ENCODE data around the gene GCGR. TPM values are rescaled to one million over a fixed set of nuclear protein-coding genes. Genes with fewer than 3 reads are reported as not detected.

Gene GCGR
- total and polyA plus RNA-seq, 7 experiments from 2014 or later = not detected

DNA sequence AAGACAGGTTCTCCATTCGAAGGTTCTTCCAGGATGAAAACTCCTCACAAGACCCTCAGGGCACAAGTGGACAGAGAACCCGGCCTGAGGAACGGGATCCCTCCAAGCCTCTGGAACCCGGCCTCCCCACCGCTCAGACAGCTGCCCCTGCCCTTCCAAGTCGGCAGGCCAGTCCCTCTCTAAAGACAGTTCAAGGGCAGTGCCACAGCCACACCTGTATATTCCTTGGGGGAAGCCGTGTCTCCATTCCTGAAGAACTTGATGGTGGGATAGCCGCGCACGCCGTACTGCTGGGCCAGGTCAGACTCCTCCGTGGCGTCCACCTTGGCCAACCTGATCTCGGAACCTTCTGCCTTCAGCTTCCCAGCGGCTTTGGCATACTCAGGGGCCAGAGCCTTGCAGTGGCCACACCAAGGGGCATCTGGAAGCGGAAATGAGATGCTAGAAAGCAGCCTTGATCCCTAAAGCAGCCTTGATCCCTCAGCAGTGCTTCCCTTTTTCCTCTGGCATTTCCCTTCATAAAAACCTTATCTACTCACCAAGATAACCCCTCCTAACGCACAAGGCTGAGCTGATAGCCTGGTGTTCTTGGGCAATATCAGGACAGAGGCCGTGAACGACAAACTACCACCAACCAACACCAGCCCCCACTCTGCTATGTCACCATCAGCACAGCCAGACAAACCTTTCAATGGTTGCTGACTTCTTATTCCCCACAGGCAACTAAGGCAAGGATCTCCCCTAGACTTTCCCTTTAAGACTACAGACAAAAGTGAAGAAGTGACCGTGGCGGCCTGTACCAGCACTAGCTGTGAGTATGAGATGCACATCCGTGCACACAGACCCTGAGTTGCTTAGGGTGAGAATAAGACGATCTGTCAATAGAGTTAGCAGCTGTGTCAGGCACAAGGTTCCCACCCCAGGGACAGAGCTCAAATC lies 55.3 kb downstream of the GCGR start:
- no peak for ATAC-seq
- ChIA-PET CTCF (interaction anchor here (0.5 kb wide), 1 partner anchor 282 kb away, joined by 3 read pairs; no protein-coding TSS in a partner anchor), POLR2A (interaction anchor here (0.6 to 1.9 kb wide), 6 partner anchors 11 to 202 kb away, joined by 3 to 18 read pairs (median 4); partner anchors contain the start of genes ARHGDIA and MAFG)
- Histone ChIP-seq H3K27me3 (ENCODE audit: control insufficient read depth in 2 of 2, insufficient read depth in 2 of 2, low read length in 2 of 2) (no peaks in the 10 kb centered on the region), H3K9me3 (ENCODE audit: control insufficient read depth in 2 of 3, low read length in 3 of 3) (no peaks in the 10 kb centered on the region), H3K4me3 (ENCODE audit: low read length) (peak overlapping the region; percentile 65), H3K4me1 (ENCODE audit: control insufficient read depth in 2 of 2, insufficient read depth in 2 of 2, low read length in 2 of 2) (peaks cover 20 to 27% of the 10 kb centered on the region in 2 donors), H3K36me3 (ENCODE audit: control insufficient read depth in 2 of 3, insufficient read depth in 3 of 3, low read length in 3 of 3) (peaks cover 6 to 41% (median 9%) of the 10 kb centered on the region in 3 experiments), H3K27ac (ENCODE audit: low read depth, low read length) (peak overlapping the region; percentile 86)
- peaks cover 19 to 52% (median 43%) of the 10 kb centered on the region in 7 donors for H3K4me1 Mint-ChIP-seq
- peaks cover 0 to 5% (median 0%) of the 10 kb centered on the region in 5 donors for H3K27me3 Mint-ChIP-seq
- H3K9me3 Mint-ChIP-seq = peaks cover 0 to 10% (median 0%) of the 10 kb centered on the region in 11 donors
- H3K36me3 Mint-ChIP-seq = peaks cover 0 to 30% (median 4%) of the 10 kb centered on the region in 5 donors
- intact Hi-C loops (cut with micrococcal nuclease) = no loop called here
- peak in 1 of 9 donors; percentile 19 for DNase-seq
- peak overlapping the region; percentile 81 to 93 (median 90) for H3K4me3 Mint-ChIP-seq
- H3K27ac Mint-ChIP-seq = peak overlapping the region; percentile 42 to 98 (median 83)

DNA sequence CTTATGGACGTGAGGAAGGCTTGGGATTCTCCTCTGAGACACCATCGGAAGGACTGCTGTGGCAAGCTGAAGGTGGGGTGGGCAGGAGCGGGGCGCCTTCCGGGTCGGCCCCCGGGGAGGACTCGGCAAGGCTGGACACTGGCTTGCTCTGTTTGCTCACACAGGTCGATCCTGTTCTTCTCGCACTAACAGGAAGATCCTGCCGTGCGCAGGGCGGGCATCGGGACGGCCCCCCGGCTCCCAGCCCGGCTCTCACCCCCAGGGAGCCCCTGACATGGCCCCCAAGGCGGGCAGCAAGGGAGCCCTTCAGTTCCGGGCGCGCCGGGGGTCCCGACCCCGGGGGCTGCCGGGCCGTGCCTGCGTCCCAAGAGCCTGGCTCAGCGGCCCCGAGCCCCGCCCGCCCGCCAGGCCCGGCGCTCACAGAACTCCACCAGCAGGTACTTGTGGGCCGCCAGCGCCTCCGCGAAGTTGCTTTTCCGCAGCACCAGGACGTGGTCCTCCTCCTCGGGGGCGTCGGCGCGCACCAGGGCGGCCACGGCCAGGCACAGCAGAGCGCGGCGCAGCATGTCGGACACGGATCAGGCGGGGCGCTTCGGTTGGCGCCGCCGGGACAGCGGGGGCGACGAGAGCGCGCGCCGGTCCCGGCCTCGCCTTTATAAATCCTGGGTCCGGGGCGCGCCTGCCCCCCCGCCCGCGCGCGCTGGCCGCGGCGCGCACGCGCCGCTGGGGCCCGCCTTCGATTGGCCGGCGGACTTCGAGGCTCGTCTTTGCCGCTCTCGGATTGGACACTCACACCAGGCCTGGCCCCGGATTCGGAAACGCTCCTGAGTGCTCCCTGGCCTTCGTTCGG lies 56.2 kb downstream of the GCGR start, which contains the start of gene P4HB:
Gene P4HB, minus strand, starts transcription at position 630 of the 850 bp plus-strand sequence. Its CDS starts 64 bp downstream, at position 566.
- DNase-seq = peak in 3 of 9 donors; percentile 85 to 95 (median 94)
- Mint-ChIP-seq H3K4me1 (peaks cover 19 to 52% (median 43%) of the 10 kb centered on the region in 7 donors), H3K27ac (peak within 1 kb of the TSS; percentile 89 to 100 (median 98)), H3K27me3 (peaks cover 0 to 5% (median 0%) of the 10 kb centered on the region in 5 donors), H3K4me3 (peak within 1 kb of the TSS; percentile 81 to 99 (median 91)), H3K9me3 (peaks cover 0 to 10% (median 0%) of the 10 kb centered on the region in 11 donors), H3K36me3 (peaks cover 0 to 28% (median 4%) of the 10 kb centered on the region in 5 donors)
- CTCF ChIA-PET = interaction anchor here (0.5 kb wide), 1 partner anchor 281 kb away, joined by 3 read pairs; no protein-coding TSS in a partner anchor
- Histone ChIP-seq H3K9me3 (ENCODE audit: control insufficient read depth in 2 of 3, low read length in 3 of 3) (no peaks in the 10 kb centered on the region), H3K36me3 (ENCODE audit: control insufficient read depth in 2 of 3, insufficient read depth in 3 of 3, low read length in 3 of 3) (peaks cover 2 to 32% (median 6%) of the 10 kb centered on the region in 3 experiments), H3K27ac (ENCODE audit: low read depth, low read length) (peak within 1 kb of the TSS; percentile 95), H3K4me3 (ENCODE audit: low read length) (peak within 1 kb of the TSS; percentile 83), H3K27me3 (ENCODE audit: control insufficient read depth in 2 of 2, insufficient read depth in 2 of 2, low read length in 2 of 2) (no peaks in the 10 kb centered on the region), H3K4me1 (ENCODE audit: control insufficient read depth in 2 of 2, insufficient read depth in 2 of 2, low read length in 2 of 2) (peaks cover 20 to 27% of the 10 kb centered on the region in 2 donors)
- POLR2A ChIA-PET = interaction anchor here (0.6 to 3.8 kb wide), 10 partner anchors 10 to 349 kb away, joined by 3 to 62 read pairs (median 3); partner anchors contain the start of genes ARHGDIA, ARL16, HGS and MAFG
- ATAC-seq = no peak
- intact Hi-C loops (cut with micrococcal nuclease) = loop anchor here (1.0 to 10.0 kb wide), 22 partner anchors 11 to 1405 kb away; partner anchors contain the start of genes ACTG1 (in 2 of the 2), ARL16 (in 2 of the 2), MCRIP1 (in 2 of the 2) and MRPL12 (in 2 of the 2)

DNA sequence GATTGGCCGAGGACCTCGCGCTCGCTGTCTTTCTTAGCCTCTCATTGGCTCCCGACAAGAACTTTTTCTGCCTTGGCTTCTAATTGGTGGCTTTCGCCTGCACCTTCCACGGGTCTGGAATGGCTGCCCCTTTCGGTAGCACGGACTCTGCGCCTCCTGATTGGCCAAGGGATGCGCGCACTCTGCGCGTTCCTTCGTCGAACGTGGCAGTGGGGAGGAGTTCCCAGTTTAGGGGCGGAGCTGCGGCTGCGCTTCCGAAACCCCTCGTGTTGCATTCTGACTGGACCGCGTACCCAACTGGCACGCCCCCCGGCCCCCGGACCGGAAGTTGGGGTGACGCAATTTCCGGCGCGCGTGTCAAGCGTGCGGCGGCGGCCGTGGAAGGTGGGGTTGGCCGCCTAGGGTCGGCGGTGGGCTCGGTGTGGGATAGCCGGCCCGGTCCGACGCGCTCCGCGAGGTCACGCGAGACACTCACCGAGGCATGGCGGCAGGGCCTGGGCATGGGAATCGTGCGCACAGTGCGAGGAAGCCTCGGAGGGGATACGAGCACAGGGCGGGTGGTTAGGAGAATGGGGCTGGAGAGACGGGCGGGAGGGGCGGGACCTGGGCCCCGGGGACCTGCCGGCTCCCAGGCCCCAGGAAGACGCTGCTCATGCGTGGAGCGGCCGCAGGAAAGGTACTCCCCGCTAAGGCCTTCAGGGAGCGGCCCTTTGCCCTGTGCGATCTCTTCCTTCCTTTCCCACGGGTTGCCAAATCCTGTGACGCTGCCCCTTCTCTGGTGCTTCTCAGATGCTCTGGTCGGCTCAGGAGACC lies 57.0 kb downstream of the GCGR start:
- Mint-ChIP-seq H3K9me3 (peaks cover 0 to 10% (median 0%) of the 10 kb centered on the region in 11 donors), H3K4me3 (peak overlapping the region; percentile 81 to 99 (median 90)), H3K27ac (peak overlapping the region; percentile 89 to 100 (median 98)), H3K27me3 (peaks cover 0 to 5% (median 0%) of the 10 kb centered on the region in 5 donors), H3K36me3 (peaks cover 0 to 23% (median 4%) of the 10 kb centered on the region in 5 donors), H3K4me1 (peaks cover 19 to 53% (median 43%) of the 10 kb centered on the region in 7 donors)
- DNase-seq (peak; percentile 98 to 100 (median 100)), ATAC-seq (peak; percentile 91)
- H3K27ac ChIP-seq (ENCODE audit: low read depth, low read length) = peak overlapping the region; percentile 95
- peaks cover 20 to 27% of the 10 kb centered on the region in 2 donors for H3K4me1 ChIP-seq (ENCODE audit: control insufficient read depth in 2 of 2, insufficient read depth in 2 of 2, low read length in 2 of 2)
- no peaks in the 10 kb centered on the region for H3K27me3 ChIP-seq (ENCODE audit: control insufficient read depth in 2 of 2, insufficient read depth in 2 of 2, low read length in 2 of 2)
- intact Hi-C loops (cut with micrococcal nuclease) = loop anchor here (1.0 to 10.0 kb wide), 24 partner anchors 9 to 1406 kb away; partner anchors contain the start of genes ACTG1 (in 2 of the 2), ALYREF (in 2 of the 2), ANAPC11 (in 2 of the 2) and ARL16 (in 2 of the 2)
- H3K36me3 ChIP-seq (ENCODE audit: control insufficient read depth in 2 of 3, insufficient read depth in 3 of 3, low read length in 3 of 3) = peaks cover 0 to 24% (median 6%) of the 10 kb centered on the region in 3 experiments
- ChIA-PET CTCF (no interaction called here), POLR2A (interaction anchor here (0.6 to 3.8 kb wide), 7 partner anchors 10 to 822 kb away, joined by 3 to 62 read pairs (median 3); partner anchors contain the start of genes ARHGDIA, ARL16, HGS and PPP1R27)
- H3K4me3 ChIP-seq (ENCODE audit: low read length) = peak overlapping the region; percentile 83
- no peaks in the 10 kb centered on the region for H3K9me3 ChIP-seq (ENCODE audit: control insufficient read depth in 2 of 3, low read length in 3 of 3)

DNA sequence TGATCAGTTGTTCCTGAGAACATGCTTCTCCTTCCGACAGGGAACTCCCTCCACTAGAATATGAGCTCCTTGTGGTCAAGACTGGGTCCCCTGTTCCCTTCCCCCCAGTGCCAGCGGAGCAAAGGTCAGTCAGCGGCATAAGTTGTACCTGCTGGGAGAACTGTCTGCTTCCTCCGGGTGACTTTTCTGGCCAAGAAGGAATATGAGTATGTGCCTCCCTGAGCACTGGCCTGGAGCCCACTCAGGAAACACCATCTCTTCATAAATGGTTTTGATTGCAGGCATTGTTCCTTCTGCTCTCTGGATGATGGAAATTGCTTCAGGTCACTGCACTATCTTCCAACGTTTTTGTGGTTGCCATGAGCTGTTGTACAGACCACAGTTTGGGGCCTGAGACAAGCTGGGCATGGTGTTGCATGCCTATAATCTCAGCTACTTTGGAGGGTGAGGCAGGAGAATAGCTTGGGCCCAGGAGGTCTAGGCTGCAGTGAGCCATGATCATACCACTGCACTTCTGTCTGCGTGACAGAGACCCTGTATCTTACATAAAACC lies 59.2 kb downstream of the GCGR start:
- ATAC-seq (no peak), DNase-seq (no peak)
- Mint-ChIP-seq H3K4me3 (peak overlapping the region; percentile 15 to 78 (median 66)), H3K4me1 (peaks cover 24 to 53% (median 45%) of the 10 kb centered on the region in 7 donors), H3K27me3 (peaks cover 0 to 5% (median 0%) of the 10 kb centered on the region in 5 donors), H3K9me3 (peaks cover 0 to 12% (median 0%) of the 10 kb centered on the region in 11 donors), H3K36me3 (peaks cover 0 to 21% (median 4%) of the 10 kb centered on the region in 5 donors), H3K27ac (peak overlapping the region; percentile 31 to 86 (median 84))
- Histone ChIP-seq H3K4me3 (ENCODE audit: low read length) (no peak overlapping the region), H3K27me3 (ENCODE audit: control insufficient read depth in 2 of 2, insufficient read depth in 2 of 2, low read length in 2 of 2) (no peaks in the 10 kb centered on the region), H3K27ac (ENCODE audit: low read depth, low read length) (peak overlapping the region; percentile 20), H3K9me3 (ENCODE audit: control insufficient read depth in 2 of 3, low read length in 3 of 3) (no peaks in the 10 kb centered on the region), H3K4me1 (ENCODE audit: control insufficient read depth in 2 of 2, insufficient read depth in 2 of 2, low read length in 2 of 2) (peaks cover 20 to 30% of the 10 kb centered on the region in 2 donors), H3K36me3 (ENCODE audit: control insufficient read depth in 2 of 3, insufficient read depth in 3 of 3, low read length in 3 of 3) (peaks cover 0 to 17% (median 0%) of the 10 kb centered on the region in 3 experiments)
- ChIA-PET POLR2A (interaction anchor here (0.6 to 3.8 kb wide), 2 partner anchors 8 to 145 kb away, joined by 3 to 62 read pairs; partner anchors contain the start of gene ARHGDIA), CTCF (no interaction called here)
- intact Hi-C loops (cut with micrococcal nuclease) = loop anchor here (5.0 to 10.0 kb wide), 5 partner anchors 49 to 1408 kb away; partner anchors contain the start of genes ACTG1 (in 1 of the 2), CCDC137 (in 1 of the 2), OXLD1 (in 1 of the 2) and PCYT2 (in 1 of the 2)

Measured in naive thymus-derived CD4-positive, alpha-beta T cell (primary cell).